Measurements from ENCODE around the gene ZBTB24. TPM values are rescaled to one million over a fixed set of nuclear protein-coding genes. Genes with fewer than 3 reads are reported as not detected.

The ZBTB24 gene
- total RNA-seq, 1 donor from 2014 or later: 11.4 TPM

GRCh38 chr6:109448615-109449014 lies 34.4 kb downstream of the ZBTB24 start:
- H3K27ac Mint-ChIP-seq: no peak overlapping the region
- DNase-seq (ENCODE audit: low spot score, unreplicated experiment): no peak

DNA sequence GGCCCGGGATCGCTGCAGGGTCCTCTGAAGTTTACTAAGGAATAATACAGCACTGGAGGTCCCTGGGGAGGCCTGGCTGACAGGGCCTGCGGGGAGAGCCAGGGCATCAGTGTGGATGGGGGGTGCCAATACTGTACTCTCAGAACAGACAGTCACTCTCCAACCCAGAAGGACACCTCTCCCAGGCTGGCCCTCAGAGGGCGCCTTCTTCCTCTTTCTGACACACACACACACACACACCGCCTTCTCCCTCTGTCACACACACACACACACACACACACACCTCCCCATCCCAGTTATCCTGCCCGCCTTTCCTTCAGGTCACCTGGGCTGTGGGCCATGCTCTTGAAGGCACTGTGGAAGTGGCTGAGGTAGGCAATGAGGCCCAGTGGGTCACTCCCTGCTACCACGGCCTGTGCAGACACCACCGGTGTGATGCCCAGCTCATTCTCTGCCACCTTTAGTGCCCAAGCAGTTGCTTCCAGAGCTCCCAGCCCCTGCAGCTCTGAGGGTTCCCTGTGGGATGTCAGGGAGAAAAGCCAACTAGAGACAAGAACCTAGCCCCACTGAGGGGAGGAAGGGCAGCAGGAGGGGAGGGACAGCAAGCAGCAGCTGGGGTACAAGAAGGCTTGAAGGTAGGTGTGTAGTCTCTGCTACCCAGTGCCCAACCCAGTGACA lies 35.0 kb downstream of the ZBTB24 start:
- H3K4me1 Mint-ChIP-seq (ENCODE audit: low read depth): no peaks in the 10 kb centered on the region
- H3K36me3 Mint-ChIP-seq (ENCODE audit: insufficient read depth): peaks cover 16% of the 10 kb centered on the region
- TF ChIP-seq CTCF (IDR thresholded peaks at IDR 0.05; ENCODE audit: unreplicated experiment): no peak
- H3K4me3 Mint-ChIP-seq (ENCODE audit: low read depth): no peak overlapping the region
- DNase-seq (ENCODE audit: low spot score, unreplicated experiment): no peak
- no peak overlapping the region for H3K27ac Mint-ChIP-seq
- H3K27me3 Mint-ChIP-seq: no peaks in the 10 kb centered on the region
- H3K9me3 Mint-ChIP-seq (ENCODE audit: low read depth): no peaks in the 10 kb centered on the region

More at GRCh38 chr6:109448615-109449014, 34.4 kb downstream of the ZBTB24 start:
- Mint-ChIP-seq H3K4me3 (ENCODE audit: low read depth) (no peak overlapping the region), H3K36me3 (ENCODE audit: insufficient read depth) (peaks cover 17% of the 10 kb centered on the region), H3K9me3 (ENCODE audit: low read depth) (no peaks in the 10 kb centered on the region), H3K27me3 (no peaks in the 10 kb centered on the region), H3K4me1 (ENCODE audit: low read depth) (no peaks in the 10 kb centered on the region)
- no peak for TF ChIP-seq CTCF (IDR thresholded peaks at IDR 0.05; ENCODE audit: unreplicated experiment)

GRCh38 chr6:109447087-109447486 lies 35.9 kb downstream of the ZBTB24 start:
- H3K36me3 Mint-ChIP-seq (ENCODE audit: insufficient read depth): peaks cover 13% of the 10 kb centered on the region
- no peaks in the 10 kb centered on the region for H3K27me3 Mint-ChIP-seq
- no peak for DNase-seq (ENCODE audit: low spot score, unreplicated experiment)
- no peak overlapping the region for H3K27ac Mint-ChIP-seq
- TF ChIP-seq CTCF (IDR thresholded peaks at IDR 0.05; ENCODE audit: unreplicated experiment): no peak
- H3K9me3 Mint-ChIP-seq (ENCODE audit: low read depth): no peaks in the 10 kb centered on the region
- peaks cover 1% of the 10 kb centered on the region for H3K4me1 Mint-ChIP-seq (ENCODE audit: low read depth)
- no peak overlapping the region for H3K4me3 Mint-ChIP-seq (ENCODE audit: low read depth)

DNA sequence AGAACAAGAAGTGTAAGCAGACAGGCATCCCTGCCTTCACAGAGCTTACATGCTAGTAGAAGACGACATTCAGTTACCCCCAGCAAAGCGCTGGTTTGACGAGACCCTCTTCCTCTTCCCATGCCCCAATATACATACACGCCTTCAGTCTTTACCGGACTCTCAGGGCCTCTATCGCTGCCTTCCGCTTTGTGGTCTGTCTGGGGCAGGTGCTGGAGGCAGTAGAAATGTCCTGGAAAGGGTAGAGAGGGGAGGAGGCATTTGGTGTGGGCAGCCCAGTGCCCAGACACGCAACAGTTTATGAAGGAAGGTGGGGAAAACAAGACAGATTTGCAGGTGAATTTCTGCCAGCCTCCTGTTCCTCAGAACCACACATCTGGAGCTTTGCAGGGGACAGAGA lies 36.5 kb downstream of the ZBTB24 start:
- TF ChIP-seq CTCF (IDR thresholded peaks at IDR 0.05; ENCODE audit: unreplicated experiment): no peak
- Mint-ChIP-seq H3K27me3 (no peaks in the 10 kb centered on the region), H3K27ac (no peak overlapping the region)

GRCh38 chr6:109446072-109446471 lies 36.9 kb downstream of the ZBTB24 start:
- DNase-seq (ENCODE audit: low spot score, unreplicated experiment): no peak
- H3K4me1 Mint-ChIP-seq (ENCODE audit: low read depth): peaks cover 10% of the 10 kb centered on the region
- no peaks in the 10 kb centered on the region for H3K27me3 Mint-ChIP-seq
- H3K9me3 Mint-ChIP-seq (ENCODE audit: low read depth): no peaks in the 10 kb centered on the region
- TF ChIP-seq CTCF (IDR thresholded peaks at IDR 0.05; ENCODE audit: unreplicated experiment): no peak
- no peak overlapping the region for H3K4me3 Mint-ChIP-seq (ENCODE audit: low read depth)
- peaks cover 10% of the 10 kb centered on the region for H3K36me3 Mint-ChIP-seq (ENCODE audit: insufficient read depth)
- no peak overlapping the region for H3K27ac Mint-ChIP-seq

More for the DNA sequence above, 36.5 kb downstream of the ZBTB24 start:
- Mint-ChIP-seq H3K4me3 (ENCODE audit: low read depth) (no peak overlapping the region), H3K4me1 (ENCODE audit: low read depth) (peaks cover 7% of the 10 kb centered on the region), H3K9me3 (ENCODE audit: low read depth) (no peaks in the 10 kb centered on the region), H3K36me3 (ENCODE audit: insufficient read depth) (peaks cover 10% of the 10 kb centered on the region)
- DNase-seq (ENCODE audit: low spot score, unreplicated experiment): no peak

All from progenitor cell of endocrine pancreas (in vitro differentiated cells).